Measurements from ENCODE around the gene SLC38A8.

GRCh38 chr16:84034516-84034915, 8.1 kb downstream of the SLC38A8 start:
- no peak for TF ChIP-seq CTCF (IDR thresholded peaks at IDR 0.05)
- no peak for TF ChIP-seq POLR2A (IDR thresholded peaks at IDR 0.05)

Measured in Peyer's patch (tissue), 4 donors.